IMR-90 (cell line): ENCODE measurements around the gene CD14. TPM values are rescaled to one million over a fixed set of nuclear protein-coding genes. Genes with fewer than 3 reads are reported as not detected.

Experiments
- ATAC-seq: fragments of 200-7000 bp; cut with Tn5 transposase; 2 replicates; pipeline ENCODE4 v1.9.1; 2020; ENCODE audit warnings: low read depth, mild to moderate bottlenecking, moderate library complexity
- BruUV-seq: library from RNA; stranded (reverse); fragments of 400-500 nt; replicated peaks from 2 replicates; lab custom pipeline; 2021; lab: Mats Ljungman, UMichigan
- CTCF ChIA-PET: fragments of 300-600 bp; formaldehyde crosslinking; extraction: SDS; loops from one replicate; lab custom pipeline; 2021; ENCODE audit warnings: antibody characterized with exemption; lab: Yijun Ruan, JAX
- POLR2A ChIA-PET: fragments of 300-600 bp; sonication (Branson Sonifier 250); formaldehyde crosslinking; loops from one replicate; lab custom pipeline; 2022; ENCODE audit warnings: antibody characterized with exemption; ENCODE audit not compliant: unreplicated experiment; lab: Charles Lee
- DNase-seq: peaks from one replicate; pipeline ENCODE4 v3.0.0; 2013
- H2AFZ ChIP-seq: replicated peaks from 2 replicates; pipeline ENCODE3; 2013; ENCODE audit warnings: low read length, mild to moderate bottlenecking; ENCODE audit not compliant: poor library complexity
- H2AK5ac ChIP-seq: 2 replicates; pipeline ENCODE4 v1.6.1; 2013; ENCODE audit warnings: low read depth, low read length, inconsistent platforms
- H2AK9ac ChIP-seq: replicated peaks from 2 replicates; pipeline ENCODE3; 2013; ENCODE audit warnings: mild to moderate bottlenecking, low read depth, low read length, moderate library complexity; ENCODE audit not compliant: poor library complexity
- H2BK120ac ChIP-seq: 2 replicates; pipeline ENCODE4 v1.6.1; 2013; ENCODE audit warnings: low read depth, low read length, inconsistent platforms
- H2BK15ac ChIP-seq: 3 replicates; pipeline ENCODE4 v1.6.1; 2013; ENCODE audit warnings: low read depth, low read length, inconsistent platforms
- H2BK20ac ChIP-seq: 2 replicates; pipeline ENCODE4 v1.6.1; 2013; ENCODE audit warnings: low read depth, mild to moderate bottlenecking, inconsistent platforms, low read length, moderate library complexity
- H2BK5ac ChIP-seq: 2 replicates; pipeline ENCODE4 v1.6.1; 2013; ENCODE audit warnings: mild to moderate bottlenecking, low read depth, low read length, inconsistent platforms; ENCODE audit not compliant: poor library complexity, severe bottlenecking
- H3K14ac ChIP-seq: replicated peaks from 2 replicates; pipeline ENCODE4 v1.6.1; 2013; ENCODE audit warnings: low read depth, low read length, inconsistent platforms
- H3K18ac ChIP-seq: 2 replicates; pipeline ENCODE4 v1.6.1; 2013; ENCODE audit warnings: low read depth, low read length, control low read depth
- H3K23ac ChIP-seq: 2 replicates; pipeline ENCODE4 v1.6.1; 2013; ENCODE audit warnings: low read depth, low read length, inconsistent platforms
- H3K27ac ChIP-seq: 2 replicates; pipeline ENCODE4 v1.5.1; 2013; ENCODE audit warnings: mild to moderate bottlenecking, control low read depth, low read length; ENCODE audit not compliant: insufficient read depth
- H3K27me3 ChIP-seq: 2 replicates; pipeline ENCODE4 v1.6.1; 2013; ENCODE audit warnings: low read length; ENCODE audit not compliant: control insufficient read depth, insufficient read depth
- H3K36me3 ChIP-seq: 2 replicates; pipeline ENCODE4 v1.6.1; 2013; ENCODE audit warnings: low read length, mixed read lengths; ENCODE audit not compliant: control insufficient read depth, insufficient read depth
- H3K4ac ChIP-seq: 2 replicates; pipeline ENCODE4 v1.6.1; 2013; ENCODE audit warnings: low read depth, low read length, inconsistent platforms
- H3K4me1 ChIP-seq: 2 replicates; pipeline ENCODE4 v1.6.1; 2013; ENCODE audit warnings: low read length, mixed read lengths; ENCODE audit not compliant: control insufficient read depth, insufficient read depth
- H3K4me2 ChIP-seq: 2 replicates; pipeline ENCODE4 v1.6.1; 2013; ENCODE audit warnings: low read depth, mild to moderate bottlenecking, control low read depth, low read length, moderate library complexity
- H3K4me3 ChIP-seq: 2 replicates; pipeline ENCODE4 v1.5.1; 2013; ENCODE audit warnings: low read depth, mild to moderate bottlenecking, control low read depth, low read length, moderate library complexity; ENCODE audit not compliant: insufficient read depth
- H3K56ac ChIP-seq: 2 replicates; pipeline ENCODE4 v1.6.1; 2013; ENCODE audit warnings: low read length, inconsistent platforms; ENCODE audit not compliant: insufficient read depth; ENCODE audit errors: extremely low read depth
- H3K79me1 ChIP-seq, 2 experiments: 2 replicates each; pipeline ENCODE4 v1.6.1; 2013; ENCODE audit warnings: low read length in 2 of 2, inconsistent platforms in 1 of 2, low read depth in 1 of 2
- H3K9ac ChIP-seq: 2 replicates; pipeline ENCODE4 v1.6.1; 2013; ENCODE audit warnings: low read depth, low read length, control low read depth
- H3K9me1 ChIP-seq: 2 replicates; pipeline ENCODE4 v1.6.1; 2013; ENCODE audit warnings: low read length, inconsistent platforms; ENCODE audit not compliant: insufficient read depth
- H3K9me3 ChIP-seq: 2 replicates; pipeline ENCODE4 v1.6.1; 2013; ENCODE audit warnings: low read length; ENCODE audit not compliant: control insufficient read depth, insufficient read depth
- H4K20me1 ChIP-seq: 2 replicates; pipeline ENCODE4 v1.6.1; 2013; ENCODE audit warnings: low read length, inconsistent platforms; ENCODE audit not compliant: insufficient read depth
- H4K5ac ChIP-seq: 2 replicates; pipeline ENCODE4 v1.6.1; 2013; ENCODE audit warnings: mild to moderate bottlenecking, low read depth, low read length, control low read depth
- H4K8ac ChIP-seq, 2 experiments: 2 replicates each; pipeline ENCODE4 v1.6.1; 2013; ENCODE audit warnings: low read depth in 2 of 2, low read length in 2 of 2, control low read depth in 1 of 2, inconsistent platforms in 1 of 2
- H4K91ac ChIP-seq: 2 replicates; pipeline ENCODE4 v1.6.1; 2013; ENCODE audit warnings: low read depth, low read length, inconsistent platforms; ENCODE audit not compliant: insufficient read depth
- BHLHE40 ChIP-seq: fragments of 150-350 bp; IDR thresholded peaks from 2 replicates; pipeline ENCODE4 v1.6.1; 2016; ENCODE audit warnings: mild to moderate bottlenecking, low read depth, low read length
- CHD1 ChIP-seq: IDR thresholded peaks from 2 replicates; pipeline ENCODE4 v1.6.1; 2012; ENCODE audit warnings: low read depth, low read length, improper control_type of control experiment
- CTCF ChIP-seq: conservative IDR thresholded peaks from 2 replicates; pipeline ENCODE4 v1.5.1; 2012; ENCODE audit warnings: mild to moderate bottlenecking, low read depth, low read length, improper control_type of control experiment
- ELK1 ChIP-seq: fragments of 150-350 bp; IDR thresholded peaks from 2 replicates; pipeline ENCODE4 v1.6.1; 2016; ENCODE audit warnings: low read depth, mild to moderate bottlenecking, low read length, moderate library complexity, borderline replicate concordance
- MAFK ChIP-seq: IDR thresholded peaks from 2 replicates; pipeline ENCODE4 v1.6.1; 2012; ENCODE audit warnings: low read depth, low read length, improper control_type of control experiment
- MXI1 ChIP-seq: IDR thresholded peaks from 2 replicates; pipeline ENCODE4 v1.6.1; 2012; ENCODE audit warnings: low read depth, mild to moderate bottlenecking, low read length, moderate library complexity, borderline replicate concordance
- NFE2L2 ChIP-seq: fragments of 150-350 bp; IDR thresholded peaks from 2 replicates; pipeline ENCODE4 v1.6.1; 2016; ENCODE audit warnings: low read depth, mild to moderate bottlenecking, low read length
- POLR2A ChIP-seq: IDR thresholded peaks from 2 replicates; pipeline ENCODE4 v1.6.1; 2012; ENCODE audit warnings: mild to moderate bottlenecking, low read depth, low read length
- RAD21 ChIP-seq: IDR thresholded peaks from 2 replicates; pipeline ENCODE4 v1.6.1; 2012; ENCODE audit warnings: low read length, improper control_type of control experiment
- RFX5 ChIP-seq: IDR thresholded peaks from 2 replicates; pipeline ENCODE4 v1.8.0; 2012; ENCODE audit warnings: low read depth, mild to moderate bottlenecking, low read length, moderate library complexity
- SMC3 ChIP-seq: fragments of 150-350 bp; IDR thresholded peaks from 2 replicates; pipeline ENCODE4 v1.6.1; 2016; ENCODE audit warnings: low read depth, mild to moderate bottlenecking, antibody characterized with exemption, low read length, moderate library complexity
- USF2 ChIP-seq: fragments of 150-350 bp; IDR thresholded peaks from 2 replicates; pipeline ENCODE4 v1.6.1; 2017; ENCODE audit warnings: mild to moderate bottlenecking, antibody characterized with exemption, low read length, low read depth
- WGBS, 2 experiments: methylation state at CpG; one replicate each; pipeline versions ENCODE4 v1.1.5 to v1.1.7; 2013; ENCODE audit warnings: missing lambda C conversion rate in 2 of 2; ENCODE audit not compliant: insufficient read length in 1 of 2; ENCODE audit errors: extremely low coverage in 2 of 2; 5-methylcytosine and 5-hydroxymethylcytosine counted together
- dilution Hi-C: fragments of 300-500 bp; cut with HindIII; formaldehyde crosslinking; loops from one replicate; pipeline ENCODE4 v1.14.3; 2018; ENCODE audit warnings: low sequenced_read_pairs; ENCODE audit not compliant: unreplicated experiment
- in situ Hi-C: fragments of 300-500 bp; cut with MboI; formaldehyde crosslinking; loops from 3 replicates; pipeline ENCODE4 v1.14.3; 2019; ENCODE audit warnings: low sequenced_read_pairs, inconsistent platforms, mixed read lengths
- intact Hi-C: fragments of 100-400 bp; cut with micrococcal nuclease; formaldehyde crosslinking; loops from 2 replicates; pipeline ENCODE4 v1.10.0; 2022
- polyA plus RNA-seq, 3 experiments: library from polyadenylated mRNA; depleted of rRNA; stranded (reverse); fragments of >200 nt; gene quantifications; 2 replicates each; pipeline ENCODE4 v1.2.3, GENCODE V29; 2012; ENCODE audit warnings: low replicate concordance in 1 of 3
- total RNA-seq: library from RNA; depleted of rRNA; stranded (reverse); fragments of >200 nt; gene quantifications from 2 replicates; pipeline ENCODE4 v1.2.3, GENCODE V29; 2012

The CD14 gene
- total and polyA plus RNA-seq, 2 of the 4 experiments (the other 2 are of a cell fraction), result 0.17 to 0.18 TPM

DNA sequence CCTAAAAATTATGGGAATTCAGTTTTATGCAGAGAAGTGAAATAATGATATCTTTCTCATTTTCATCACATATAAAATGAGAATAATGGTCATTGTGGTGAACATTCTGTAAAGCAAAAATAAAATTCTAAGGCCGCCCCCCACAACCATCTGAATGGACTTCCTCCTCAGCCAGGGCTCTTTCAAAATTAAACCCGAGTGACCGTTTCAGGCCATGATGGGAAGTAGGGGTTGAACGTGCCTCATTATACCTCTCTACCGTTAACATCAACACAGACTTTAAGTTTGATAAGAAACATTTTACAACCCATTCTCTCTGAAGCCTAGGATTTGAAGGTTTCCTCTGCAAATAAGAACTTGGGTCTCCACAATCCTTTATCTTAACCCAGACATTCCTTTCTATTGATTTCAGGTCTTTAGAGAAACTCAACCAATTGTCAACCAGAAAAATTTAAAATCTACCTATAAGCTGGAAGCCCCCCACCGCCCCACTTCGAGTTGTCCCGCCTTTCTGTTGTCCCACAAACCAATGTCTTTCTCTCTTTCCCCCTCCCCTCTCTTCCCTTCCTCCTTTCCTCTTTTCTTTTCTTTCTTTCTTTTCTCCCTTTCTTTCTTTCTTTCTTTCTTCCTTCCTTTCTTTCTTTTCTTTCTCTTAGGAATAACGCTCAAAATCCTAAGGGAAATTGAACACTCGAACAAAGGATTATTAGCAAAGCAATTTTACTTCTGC is 4.6 kb upstream of the CD14 start:
- DNase-seq (no peak), ATAC-seq (no peak)
- Histone ChIP-seq H3K36me3 (peaks cover 7% of the 10 kb centered on the region), H3K27ac (no peak overlapping the region), H4K91ac (no peak overlapping the region), H3K4me1 (peaks cover 6% of the 10 kb centered on the region), H2BK120ac (no peak overlapping the region), H3K27me3 (no peaks in the 10 kb centered on the region), H2AFZ (no peak overlapping the region), H3K14ac (no peak overlapping the region), H2BK5ac (no peak overlapping the region), H3K23ac (no peak overlapping the region), H3K9me3 (no peaks in the 10 kb centered on the region), H2BK20ac (no peak overlapping the region), H3K18ac (no peak overlapping the region), H3K79me1 (peaks cover 6 to 24% of the 10 kb centered on the region in 2 experiments), H4K20me1 (no peaks in the 10 kb centered on the region), H3K4me3 (no peak overlapping the region), H4K5ac (no peak overlapping the region), H3K9ac (no peak overlapping the region), H2AK9ac (no peak overlapping the region), H3K4ac (no peak overlapping the region), H3K9me1 (peaks cover 4% of the 10 kb centered on the region), H3K56ac (no peak overlapping the region), H4K8ac (no peak overlapping the region), H3K4me2 (no peak overlapping the region), H2AK5ac (no peak overlapping the region), H2BK15ac (no peak overlapping the region)
- intact Hi-C loops (loop anchor here (2.0 to 10.0 kb wide), 2 partner anchors 91 to 393 kb away; partner anchors contain the start of gene EIF4EBP3), dilution Hi-C loops (no loop called here), in situ Hi-C loops (no loop called here)
- 82% methylated on average over 3 of the region's 10 CpGs; no CpG with 5 or more reads in 1 of the 2 experiments for WGBS, 2 experiments
- ChIA-PET CTCF (no interaction called here), POLR2A (no interaction called here)
- no TSS peak for BruUV-seq
- no peak for TF ChIP-seq CHD1
- TF ChIP-seq NFE2L2, result no peak
- no peak for TF ChIP-seq USF2
- no peak for TF ChIP-seq POLR2A
- TF ChIP-seq RFX5, result no peak
- TF ChIP-seq SMC3, result no peak
- TF ChIP-seq MXI1, result no peak
- no peak for TF ChIP-seq MAFK
- TF ChIP-seq ELK1, result no peak
- no peak for TF ChIP-seq BHLHE40
- TF ChIP-seq RAD21, result no peak
- no peak for TF ChIP-seq CTCF
